Retinal pigment epithelial cell (primary cell): ENCODE measurements around the gene MYH16.

Experiments used
- DNase-seq: peaks from one replicate; pipeline ENCODE4 v3.0.0-alpha.2; 2010; ENCODE audit warnings: low read depth
- H3K4me3 ChIP-seq: 2 replicates; pipeline ENCODE4 v1.5.1; 2011; ENCODE audit warnings: mild to moderate bottlenecking, low read length, control low read depth, moderate library complexity
- CTCF ChIP-seq: conservative IDR thresholded peaks from 2 replicates; pipeline ENCODE4 v1.5.1; 2011; ENCODE audit warnings: low read depth, low read length, control low read depth, inconsistent platforms

Gene MYH16

GRCh38 chr7:99238558-99239341 is 33.9 kb upstream of the MYH16 start:
- DNase-seq: no peak
- TF ChIP-seq CTCF: no peak
- no peak overlapping the region for H3K4me3 ChIP-seq

GRCh38 chr7:99242682-99243081 is 30.0 kb upstream of the MYH16 start:
- TF ChIP-seq CTCF: no peak
- no peak for DNase-seq
- H3K4me3 ChIP-seq: no peak overlapping the region

GRCh38 chr7:99243751-99244337 is 28.8 kb upstream of the MYH16 start:
- H3K4me3 ChIP-seq: no peak overlapping the region
- TF ChIP-seq CTCF: no peak
- no peak for DNase-seq

GRCh38 chr7:99244939-99245338 is 27.7 kb upstream of the MYH16 start:
- DNase-seq: no peak
- no peak for TF ChIP-seq CTCF
- H3K4me3 ChIP-seq: no peak overlapping the region

- no peak for DNase-seq
- no peak for TF ChIP-seq CTCF
These were observed 24.1 kb upstream of the MYH16 start for GRCh38 chr7:99248391-99249095.

GRCh38 chr7:99249985-99250575 is 22.6 kb upstream of the MYH16 start:
- no peak overlapping the region for H3K4me3 ChIP-seq
- DNase-seq: no peak
- TF ChIP-seq CTCF: no peak

More at GRCh38 chr7:99248391-99249095, 24.1 kb upstream of the MYH16 start:
- no peak overlapping the region for H3K4me3 ChIP-seq
